HEK293T (cell line): ENCODE data around the gene TBC1D22A.

ENCODE experiments used
- ARNT ChIP-seq: fragments of 450-650 bp; IDR thresholded peaks from 2 replicates; pipeline ENCODE4 v1.6.1; 2017; ENCODE audit warnings: mild to moderate bottlenecking
- ELF4 ChIP-seq: fragments of 450-650 bp; IDR thresholded peaks from 2 replicates; pipeline ENCODE4 v1.6.1; 2017; ENCODE audit warnings: antibody characterized with exemption
- SP1 ChIP-seq: fragments of 450-650 bp; IDR thresholded peaks from 2 replicates; pipeline ENCODE4 v1.6.1; 2017
- TARDBP ChIP-seq: fragments of 450-650 bp; IDR thresholded peaks from 2 replicates; pipeline ENCODE4 v1.6.1; 2016

DNA sequence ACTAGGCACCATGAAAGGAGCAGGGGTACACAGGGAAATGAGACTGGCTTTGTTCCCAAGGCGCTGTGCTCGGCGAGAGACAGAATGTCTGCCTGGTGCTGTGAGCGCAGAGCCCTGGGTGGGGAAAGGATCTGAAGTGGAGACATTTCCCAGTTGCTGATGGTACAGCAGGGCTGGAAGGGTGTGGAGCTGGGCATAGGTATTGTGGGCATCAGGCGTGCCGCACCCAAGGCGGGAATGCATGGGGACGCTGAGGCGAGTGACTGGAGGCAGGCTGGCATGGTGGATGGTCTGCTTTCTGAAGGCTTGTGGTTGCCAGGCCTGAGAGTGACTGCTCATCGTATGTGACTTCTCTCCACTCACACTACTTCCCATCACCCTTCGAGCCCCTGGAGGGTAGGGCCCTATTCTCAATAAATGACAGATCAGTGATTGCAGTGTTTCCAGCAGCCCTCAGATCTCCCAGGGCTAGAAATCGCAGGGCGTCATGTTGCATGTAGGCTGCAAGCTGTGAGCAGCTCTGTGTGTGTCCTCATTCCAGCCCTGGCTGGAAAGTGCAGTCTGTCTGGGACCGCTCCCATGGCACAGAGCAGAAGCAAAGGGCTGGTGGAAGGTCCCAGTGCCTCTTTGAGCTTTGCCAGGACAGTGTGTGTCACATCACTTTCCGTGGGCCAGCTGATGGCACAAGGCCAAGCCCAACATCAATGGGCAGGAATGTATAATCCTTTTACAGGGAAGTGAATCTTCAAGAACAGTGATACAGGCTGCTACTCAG, 67.7 kb downstream of the TBC1D22A start:
- no peak for TF ChIP-seq ELF4
- TF ChIP-seq SP1 = no peak
- TF ChIP-seq TARDBP = no peak
- TF ChIP-seq ARNT = no peak
